Measurements from ENCODE around the gene ZP3.
"Not testable (repeated sequence)": the region's sequence is repeated elsewhere in the genome, so short reads cannot be mapped to it uniquely, and the experiment has no call there.

ZP3 gene

GRCh38 chr7:76487969-76488368 lies 63.2 kb downstream of the ZP3 start:
- not testable (repeated sequence) for DNase-seq

All from NCI-H1092 (cell line).